GM12892 (cell line): ENCODE results near the gene UGT2B15.

Experiments used
- POLR2A ChIP-seq: IDR thresholded peaks from 2 replicates; pipeline ENCODE4 v1.6.1; 2011; ENCODE audit warnings: low read depth, low read length, control low read depth
- POLR2AphosphoS5 ChIP-seq: IDR thresholded peaks from 2 replicates; pipeline ENCODE4 v1.6.1; 2011; ENCODE audit warnings: low read depth, low read length, control low read depth
- TAF1 ChIP-seq: IDR thresholded peaks from 2 replicates; pipeline ENCODE4 v1.6.1; 2011; ENCODE audit warnings: low read depth, mild to moderate bottlenecking, control low read depth, low read length, borderline replicate concordance

DNA sequence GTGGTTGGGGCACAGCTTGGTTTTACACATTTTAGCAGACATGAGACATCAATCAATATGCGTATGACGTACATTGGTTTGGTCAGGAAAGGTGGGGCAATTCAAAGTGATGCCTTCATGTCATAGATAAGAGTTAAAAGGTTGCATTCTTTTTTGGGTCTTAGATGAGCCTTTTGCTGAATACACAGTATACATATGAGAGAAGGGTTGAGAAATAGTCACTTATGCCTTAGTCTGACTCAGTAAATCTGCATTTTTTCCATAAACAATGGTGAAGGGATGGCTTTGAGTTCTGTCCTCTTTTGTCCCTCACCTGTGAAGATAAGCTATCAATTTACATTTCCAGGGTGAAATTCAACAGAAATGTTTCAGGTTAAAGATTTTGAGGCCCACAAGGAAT is 43.9 kb upstream of the UGT2B15 start:
- TF ChIP-seq POLR2A (no peak), TAF1 (no peak), POLR2AphosphoS5 (no peak)
